IPS-18a (cell line): Measurements from ENCODE around the gene P2RX4.

Source experiments
- H3K27ac ChIP-seq: one replicate; pipeline ENCODE4 v1.5.1; 2013; ENCODE audit warnings: low read length
- H3K27me3 ChIP-seq: one replicate; pipeline ENCODE4 v1.6.1; 2013; ENCODE audit warnings: mild to moderate bottlenecking, low read length; ENCODE audit not compliant: control insufficient read depth, insufficient read depth
- H3K36me3 ChIP-seq: one replicate; pipeline ENCODE4 v1.6.1; 2013; ENCODE audit warnings: low read depth, low read length; ENCODE audit not compliant: control insufficient read depth
- H3K4me1 ChIP-seq: one replicate; pipeline ENCODE4 v1.6.1; 2013; ENCODE audit warnings: low read depth, low read length; ENCODE audit not compliant: control insufficient read depth
- H3K4me3 ChIP-seq: one replicate; pipeline ENCODE4 v1.5.1; 2013; ENCODE audit warnings: low read length
- H3K9ac ChIP-seq: one replicate; pipeline ENCODE4 v1.6.1; 2013; ENCODE audit warnings: mild to moderate bottlenecking, low read length, moderate library complexity
- H3K9me3 ChIP-seq: one replicate; pipeline ENCODE4 v1.6.1; 2013; ENCODE audit warnings: low read depth, low read length; ENCODE audit not compliant: control insufficient read depth

P2RX4 gene

GRCh38 chr12:121214166-121214777 lies 4.3 kb downstream of the P2RX4 start:
- H3K4me1 ChIP-seq: no peaks in the 10 kb centered on the region
- H3K9me3 ChIP-seq: no peaks in the 10 kb centered on the region
- no peak overlapping the region for H3K4me3 ChIP-seq
- H3K27me3 ChIP-seq: peaks cover 2% of the 10 kb centered on the region
- H3K9ac ChIP-seq: no peak overlapping the region
- H3K27ac ChIP-seq: no peak overlapping the region
- H3K36me3 ChIP-seq: no peaks in the 10 kb centered on the region

GRCh38 chr12:121214855-121215745 lies 5.2 kb downstream of the P2RX4 start:
- no peaks in the 10 kb centered on the region for H3K4me1 ChIP-seq
- no peaks in the 10 kb centered on the region for H3K9me3 ChIP-seq
- no peaks in the 10 kb centered on the region for H3K27me3 ChIP-seq
- H3K27ac ChIP-seq: no peak overlapping the region
- no peaks in the 10 kb centered on the region for H3K36me3 ChIP-seq
- H3K4me3 ChIP-seq: no peak overlapping the region
- H3K9ac ChIP-seq: no peak overlapping the region

- Histone ChIP-seq H3K27ac (no peak overlapping the region), H3K9me3 (no peaks in the 10 kb centered on the region), H3K9ac (no peak overlapping the region), H3K36me3 (no peaks in the 10 kb centered on the region), H3K27me3 (no peaks in the 10 kb centered on the region), H3K4me3 (no peak overlapping the region), H3K4me1 (no peaks in the 10 kb centered on the region)
Observed at GRCh38 chr12:121216102-121216501, 6.2 kb downstream of the P2RX4 start.

- H3K4me1 ChIP-seq: no peaks in the 10 kb centered on the region
- H3K4me3 ChIP-seq: no peak overlapping the region
- H3K9me3 ChIP-seq: no peaks in the 10 kb centered on the region
- no peaks in the 10 kb centered on the region for H3K27me3 ChIP-seq
- no peak overlapping the region for H3K27ac ChIP-seq
- no peaks in the 10 kb centered on the region for H3K36me3 ChIP-seq
- H3K9ac ChIP-seq: no peak overlapping the region
Observed at GRCh38 chr12:121217063-121217462, 7.1 kb downstream of the P2RX4 start.

GRCh38 chr12:121217761-121218160 lies 7.8 kb downstream of the P2RX4 start:
- no peak overlapping the region for H3K27ac ChIP-seq
- no peaks in the 10 kb centered on the region for H3K36me3 ChIP-seq

GRCh38 chr12:121218588-121219352 lies 8.8 kb downstream of the P2RX4 start:
- no peak overlapping the region for H3K27ac ChIP-seq
- no peaks in the 10 kb centered on the region for H3K4me1 ChIP-seq
- no peaks in the 10 kb centered on the region for H3K36me3 ChIP-seq
- no peak overlapping the region for H3K9ac ChIP-seq
- H3K27me3 ChIP-seq: no peaks in the 10 kb centered on the region
- H3K9me3 ChIP-seq: no peaks in the 10 kb centered on the region
- H3K4me3 ChIP-seq: no peak overlapping the region

More at GRCh38 chr12:121217761-121218160, 7.8 kb downstream of the P2RX4 start:
- Histone ChIP-seq H3K4me1 (no peaks in the 10 kb centered on the region), H3K9me3 (no peaks in the 10 kb centered on the region), H3K4me3 (no peak overlapping the region), H3K9ac (no peak overlapping the region), H3K27me3 (no peaks in the 10 kb centered on the region)

- Histone ChIP-seq H3K27ac (no peak overlapping the region), H3K4me3 (no peak overlapping the region), H3K36me3 (no peaks in the 10 kb centered on the region), H3K9ac (no peak overlapping the region), H3K9me3 (no peaks in the 10 kb centered on the region), H3K4me1 (no peaks in the 10 kb centered on the region), H3K27me3 (no peaks in the 10 kb centered on the region)
Observed at GRCh38 chr12:121219353-121219986, 9.5 kb downstream of the P2RX4 start.

- Histone ChIP-seq H3K36me3 (no peaks in the 10 kb centered on the region), H3K4me3 (no peak overlapping the region), H3K9ac (no peak overlapping the region), H3K4me1 (no peaks in the 10 kb centered on the region), H3K9me3 (no peaks in the 10 kb centered on the region), H3K27me3 (no peaks in the 10 kb centered on the region), H3K27ac (no peak overlapping the region)
Observed at GRCh38 chr12:121222847-121223246, 12.9 kb downstream of the P2RX4 start.

GRCh38 chr12:121223292-121224285 lies 13.7 kb downstream of the P2RX4 start:
- Histone ChIP-seq H3K36me3 (no peaks in the 10 kb centered on the region), H3K27ac (no peak overlapping the region), H3K4me1 (no peaks in the 10 kb centered on the region), H3K9ac (no peak overlapping the region), H3K27me3 (no peaks in the 10 kb centered on the region), H3K9me3 (no peaks in the 10 kb centered on the region), H3K4me3 (no peak overlapping the region)

- H3K4me3 ChIP-seq: no peak overlapping the region
- no peaks in the 10 kb centered on the region for H3K9me3 ChIP-seq
- H3K27me3 ChIP-seq: no peaks in the 10 kb centered on the region
- no peak overlapping the region for H3K27ac ChIP-seq
- H3K4me1 ChIP-seq: no peaks in the 10 kb centered on the region
- no peak overlapping the region for H3K9ac ChIP-seq
- no peaks in the 10 kb centered on the region for H3K36me3 ChIP-seq
Observed at GRCh38 chr12:121224591-121224990, 14.7 kb downstream of the P2RX4 start.
